Epithelial cell of esophagus (primary cell): Measurements from ENCODE around the gene AAK1.
A peak's percentile ranks its signal among the peaks of the same experiment; 100 is the strongest.

Source experiments
- DNase-seq: peaks from one replicate; pipeline ENCODE4 v3.0.0; 2010; ENCODE audit warnings: low read depth
- H3K4me3 ChIP-seq: 2 replicates; pipeline ENCODE4 v1.5.1; 2011; ENCODE audit warnings: mild to moderate bottlenecking, low read length, control low read depth
- TF ChIP-seq, protein P1 (sequence below): IDR thresholded peaks from 2 replicates; pipeline ENCODE4 v1.5.1; 2011; ENCODE audit warnings: low read depth, mild to moderate bottlenecking, low read length, control low read depth, inconsistent platforms; ENCODE audit not compliant: insufficient read depth; ENCODE audit errors: missing control alignments

AAK1 gene

DNA sequence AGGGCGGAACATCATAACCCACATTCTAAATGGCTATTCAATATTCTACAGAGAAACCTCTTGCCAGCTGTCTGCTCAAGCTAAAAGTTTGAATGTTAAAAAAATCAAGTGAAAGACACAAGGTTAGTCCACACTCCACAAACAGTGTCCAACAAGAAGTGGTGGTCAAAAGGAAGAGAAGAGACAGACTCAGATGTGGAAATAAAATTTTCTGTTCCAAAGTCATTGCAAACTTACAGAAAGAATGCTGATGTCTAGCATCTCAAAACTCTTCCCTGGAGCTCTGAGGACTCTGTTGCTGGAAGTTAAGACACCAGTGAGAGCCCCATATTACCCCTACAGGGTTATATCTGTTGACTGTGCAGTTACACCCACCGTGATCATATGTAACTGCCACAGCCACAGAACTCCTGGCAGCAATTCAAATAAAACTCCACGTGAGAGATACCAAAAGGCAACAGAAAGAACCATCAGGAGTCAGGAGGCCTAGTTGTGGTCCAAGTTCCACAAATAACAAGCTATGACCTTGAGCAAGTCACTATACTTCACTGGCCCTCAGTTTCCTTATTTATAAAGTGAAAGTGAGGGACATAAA lies 60.9 kb downstream of the AAK1 start:
- DNase-seq = no peak

DNA sequence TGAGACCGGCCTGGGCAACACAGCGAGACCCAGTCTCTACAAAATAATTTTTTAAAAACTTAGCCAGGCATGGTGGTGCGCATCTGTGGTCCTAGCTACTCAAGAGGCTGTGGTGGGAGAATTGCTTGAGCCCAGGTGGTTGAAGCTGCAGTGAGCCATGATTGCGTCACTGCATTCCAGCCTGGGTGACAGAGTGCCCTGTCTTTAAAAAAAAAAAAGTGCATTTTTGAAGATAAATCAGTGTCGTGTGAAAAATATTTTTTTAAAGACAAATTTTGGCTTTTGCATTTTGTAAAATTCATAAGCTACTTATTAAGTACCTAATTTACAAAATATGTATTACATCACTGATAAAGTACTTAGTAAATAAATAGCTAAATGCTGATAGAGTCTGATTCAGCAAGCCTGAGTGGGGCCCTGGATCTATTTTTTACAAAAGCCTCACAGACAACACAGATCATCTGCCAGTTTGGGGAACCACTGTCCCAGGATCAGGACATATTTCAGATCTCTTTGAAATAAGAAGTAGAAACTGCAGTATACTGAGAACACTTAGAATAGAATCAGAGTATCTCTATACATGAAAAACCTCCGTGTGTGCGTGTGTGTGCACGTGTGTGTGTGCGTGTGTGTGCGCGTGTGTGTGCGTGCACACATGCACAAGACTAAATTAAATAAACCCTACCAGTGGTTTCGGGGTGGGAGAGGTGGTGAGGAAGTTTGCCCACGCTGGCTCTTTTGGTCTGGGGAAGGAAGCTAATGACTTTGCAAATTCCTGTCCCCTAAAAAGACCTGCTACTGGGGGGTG lies 61.6 kb downstream of the AAK1 start:
- no peak overlapping the region for H3K4me3 ChIP-seq
- peak; percentile 68 for DNase-seq
- TF ChIP-seq, protein P1, sequence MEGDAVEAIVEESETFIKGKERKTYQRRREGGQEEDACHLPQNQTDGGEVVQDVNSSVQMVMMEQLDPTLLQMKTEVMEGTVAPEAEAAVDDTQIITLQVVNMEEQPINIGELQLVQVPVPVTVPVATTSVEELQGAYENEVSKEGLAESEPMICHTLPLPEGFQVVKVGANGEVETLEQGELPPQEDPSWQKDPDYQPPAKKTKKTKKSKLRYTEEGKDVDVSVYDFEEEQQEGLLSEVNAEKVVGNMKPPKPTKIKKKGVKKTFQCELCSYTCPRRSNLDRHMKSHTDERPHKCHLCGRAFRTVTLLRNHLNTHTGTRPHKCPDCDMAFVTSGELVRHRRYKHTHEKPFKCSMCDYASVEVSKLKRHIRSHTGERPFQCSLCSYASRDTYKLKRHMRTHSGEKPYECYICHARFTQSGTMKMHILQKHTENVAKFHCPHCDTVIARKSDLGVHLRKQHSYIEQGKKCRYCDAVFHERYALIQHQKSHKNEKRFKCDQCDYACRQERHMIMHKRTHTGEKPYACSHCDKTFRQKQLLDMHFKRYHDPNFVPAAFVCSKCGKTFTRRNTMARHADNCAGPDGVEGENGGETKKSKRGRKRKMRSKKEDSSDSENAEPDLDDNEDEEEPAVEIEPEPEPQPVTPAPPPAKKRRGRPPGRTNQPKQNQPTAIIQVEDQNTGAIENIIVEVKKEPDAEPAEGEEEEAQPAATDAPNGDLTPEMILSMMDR = no peak

More for the DNA sequence above, 60.9 kb downstream of the AAK1 start:
- H3K4me3 ChIP-seq = no peak overlapping the region
- TF ChIP-seq, protein P1 = no peak

DNA sequence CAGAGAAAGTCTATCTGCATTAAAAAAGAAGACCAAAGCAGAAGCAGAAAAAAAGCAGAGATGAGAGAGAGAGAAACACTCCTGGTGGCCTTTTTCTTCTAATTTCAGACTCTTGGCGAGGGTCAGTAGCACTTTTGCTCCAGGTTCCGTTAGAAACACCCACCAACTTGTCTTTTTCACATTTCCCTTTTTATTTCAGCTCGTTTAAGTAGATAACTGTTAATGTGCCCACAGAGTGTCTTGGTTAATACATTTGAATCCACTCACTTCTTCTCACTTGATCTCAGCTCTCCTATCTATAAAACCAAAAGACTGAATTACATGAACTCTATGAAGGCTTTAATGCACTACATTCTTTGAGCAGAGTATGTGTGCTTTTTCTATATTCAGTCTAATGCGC lies 63.1 kb downstream of the AAK1 start:
- no peak for DNase-seq
- no peak overlapping the region for H3K4me3 ChIP-seq
- TF ChIP-seq, protein P1 = no peak

DNA sequence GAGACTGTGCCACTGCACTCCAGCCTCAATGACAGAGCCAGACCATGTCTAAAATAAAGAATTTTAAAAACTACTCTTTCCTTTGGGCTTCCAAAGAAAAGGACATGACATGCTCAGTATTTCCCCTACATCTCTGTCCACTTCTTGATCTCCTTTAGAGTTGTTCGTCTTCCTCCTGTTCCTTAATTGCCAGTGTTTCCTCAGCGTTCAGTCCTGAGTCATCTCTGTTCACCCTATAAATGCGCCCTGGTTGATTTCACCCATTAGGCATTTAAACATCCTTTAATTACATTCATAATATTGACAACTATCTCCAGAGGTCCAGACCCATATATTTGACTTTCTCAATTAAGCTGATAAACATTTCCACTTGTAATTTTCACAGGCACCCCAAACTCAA lies 64.0 kb downstream of the AAK1 start:
- no peak overlapping the region for H3K4me3 ChIP-seq
- DNase-seq = peak; percentile 32
- TF ChIP-seq, protein P1 = no peak

DNA sequence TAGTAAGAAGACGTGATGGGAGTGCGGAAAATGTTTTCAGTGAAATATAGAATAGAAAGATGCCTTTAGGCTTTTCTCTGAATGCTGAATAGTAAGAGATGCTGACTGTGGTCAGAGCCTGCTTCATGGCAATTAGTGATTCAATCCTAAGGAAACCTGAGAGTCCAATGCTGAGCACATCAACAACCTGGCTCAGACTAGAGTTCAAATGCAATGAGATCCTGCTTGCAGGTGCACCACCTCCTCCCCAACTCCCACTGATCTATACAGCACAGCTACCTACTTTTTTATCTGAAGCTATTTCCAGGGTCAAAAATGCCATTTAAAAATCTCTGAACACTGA lies 65.4 kb downstream of the AAK1 start:
- TF ChIP-seq, protein P1 = no peak
- no peak for DNase-seq
- no peak overlapping the region for H3K4me3 ChIP-seq

DNA sequence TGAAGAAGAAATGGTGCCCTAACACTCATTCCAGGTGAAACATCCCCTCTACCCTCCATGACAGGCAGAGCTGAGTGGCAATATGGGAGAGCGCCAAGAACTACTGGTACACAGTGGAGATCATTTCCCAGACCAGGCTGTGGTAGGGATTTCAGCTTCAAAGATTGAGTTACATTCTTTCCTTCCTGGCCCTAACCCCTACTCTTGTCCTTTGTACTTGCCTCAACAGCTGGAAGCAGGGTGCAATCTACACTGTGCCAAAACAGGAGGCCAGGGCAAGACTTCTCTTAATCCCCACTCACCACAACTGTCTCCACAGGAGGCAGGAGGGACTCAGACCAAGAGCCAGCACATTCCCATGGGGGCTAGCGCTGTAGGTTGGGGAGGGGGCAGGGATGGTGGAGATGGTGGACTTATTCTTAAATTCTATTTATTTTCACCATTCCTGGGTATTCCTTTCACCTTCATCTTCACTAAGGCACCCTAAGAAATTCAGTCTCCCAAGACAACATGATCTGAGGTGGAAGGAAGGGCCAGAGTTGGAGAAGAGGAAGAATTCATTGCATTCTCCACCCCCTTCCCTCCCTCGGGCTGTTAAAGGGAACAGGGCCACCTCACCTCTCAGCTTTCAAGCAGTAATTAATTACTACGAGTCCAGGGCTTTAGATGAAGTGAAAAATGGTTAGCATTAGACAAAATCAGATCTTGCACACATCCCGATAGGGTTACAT lies 65.9 kb downstream of the AAK1 start:
- TF ChIP-seq, protein P1 = no peak
- DNase-seq = no peak
- H3K4me3 ChIP-seq = no peak overlapping the region
